Mucosa of descending colon (tissue), 3 donors: Measurements from ENCODE around the gene CABYR. TPM values are rescaled to one million over a fixed set of nuclear protein-coding genes. Genes with fewer than 3 reads are reported as not detected.

Experiments used
- ATAC-seq: fragments of 200-7000 bp; cut with Tn5 transposase; one replicate; pipeline ENCODE4 v1.9.1; 2020; ENCODE audit warnings: mild to moderate bottlenecking, moderate library complexity
- DNase-seq, 3 donors: peaks; one replicate each; pipeline ENCODE4 v3.0.0-alpha.2; 2020
- H3K36me3 ChIP-seq: fragments of 200-600 bp; one replicate; pipeline ENCODE4 v1.8.0; 2021; ENCODE audit warnings: low read depth, mild to moderate bottlenecking
- H3K4me1 ChIP-seq: fragments of 200-600 bp; one replicate; pipeline ENCODE4 v1.8.0; 2021; ENCODE audit warnings: low read depth, mild to moderate bottlenecking
- H3K4me3 ChIP-seq: fragments of 200-600 bp; one replicate; pipeline ENCODE4 v1.8.0; 2021; ENCODE audit warnings: mild to moderate bottlenecking
- H3K9me3 ChIP-seq: fragments of 200-600 bp; one replicate; pipeline ENCODE4 v1.8.0; 2021; ENCODE audit warnings: mild to moderate bottlenecking
- CTCF ChIP-seq: fragments of 200-600 bp; IDR thresholded peaks from one replicate; pipeline ENCODE4 v1.8.0; 2022; ENCODE audit warnings: antibody characterized with exemption, mild to moderate bottlenecking
- intact Hi-C, 2 donors: fragments of 100-400 bp; cut with DNase I in 1 of 2; cut with micrococcal nuclease in 1 of 2; formaldehyde crosslinking; loops; one replicate each; pipeline versions ENCODE4 v1.11.0 to v1.11.1; 2022; cut with DNase I, micrococcal nuclease
- total RNA-seq, 3 donors: library from RNA; stranded (reverse); fragmentation: NEBNext Ultra II Directional in 2 of 3; extraction: Animal tissue kit (Norgen Biotek cat#: 25700) in 2 of 3; gene quantifications; one replicate each; pipeline versions ENCODE4 v1.2.1 to v1.2.4, GENCODE V29; 2021 to 2023
- donor health status: DM: no; HTN: no; CAD: no; lungs with moderate emphysema.
- donor health status: DM: no; HTN: no; CAD: no.
- donor health status: DM: no; HTN: yes; CAD: no.

Gene CABYR
- total RNA-seq, 3 donors from 2014 or later: 0.41 to 1.4 (median 0.48) TPM

GRCh38 chr18:24112874-24113615 lies 25.8 kb upstream of the CABYR start:
- Histone ChIP-seq H3K9me3 (no peaks in the 10 kb centered on the region), H3K4me1 (no peaks in the 10 kb centered on the region), H3K4me3 (no peak overlapping the region), H3K36me3 (no peaks in the 10 kb centered on the region)
- intact Hi-C loops: no loop called here
- ATAC-seq (peak; percentile 68), DNase-seq (no peak)
- no peak for TF ChIP-seq CTCF

GRCh38 chr18:24114924-24115549 lies 23.8 kb upstream of the CABYR start:
- intact Hi-C loops: no loop called here

GRCh38 chr18:24115628-24116027 lies 23.2 kb upstream of the CABYR start:
- Histone ChIP-seq H3K9me3 (no peaks in the 10 kb centered on the region), H3K4me3 (no peak overlapping the region), H3K36me3 (no peaks in the 10 kb centered on the region), H3K4me1 (no peaks in the 10 kb centered on the region)
- intact Hi-C loops: no loop called here
- TF ChIP-seq CTCF: no peak
- DNase-seq (no peak), ATAC-seq (no peak)

More at GRCh38 chr18:24114924-24115549, 23.8 kb upstream of the CABYR start:
- Histone ChIP-seq H3K4me1 (no peaks in the 10 kb centered on the region), H3K4me3 (no peak overlapping the region), H3K9me3 (no peaks in the 10 kb centered on the region), H3K36me3 (no peaks in the 10 kb centered on the region)
- no peak for ATAC-seq
- no peak for TF ChIP-seq CTCF
- no peak for DNase-seq

GRCh38 chr18:24118750-24119577 lies 19.9 kb upstream of the CABYR start:
- H3K36me3 ChIP-seq: no peaks in the 10 kb centered on the region
- H3K4me3 ChIP-seq: no peak overlapping the region
- intact Hi-C loops: no loop called here
- TF ChIP-seq CTCF: peak; percentile 83
- ATAC-seq (peak; percentile 95), DNase-seq (peak in 2 of 3 donors; percentile 60 to 85)
- no peaks in the 10 kb centered on the region for H3K4me1 ChIP-seq
- no peaks in the 10 kb centered on the region for H3K9me3 ChIP-seq

- Histone ChIP-seq H3K36me3 (no peaks in the 10 kb centered on the region), H3K9me3 (no peaks in the 10 kb centered on the region), H3K4me3 (no peak overlapping the region), H3K4me1 (no peaks in the 10 kb centered on the region)
- no peak for TF ChIP-seq CTCF
- intact Hi-C loops: no loop called here
- no peak for DNase-seq
- no peak for ATAC-seq
These were observed 18.2 kb upstream of the CABYR start for GRCh38 chr18:24120676-24121075.
